NCI-H1436 (cell line): ENCODE results near the gene CCNYL1.
"Not testable (repeated sequence)": the region's sequence is repeated elsewhere in the genome, so short reads cannot be mapped to it uniquely, and the experiment has no call there.

ENCODE experiments used
- DNase-seq: peaks from one replicate; lab custom pipeline; 2025; lab: John Stamatoyannopoulos, UW

CCNYL1 gene

DNA sequence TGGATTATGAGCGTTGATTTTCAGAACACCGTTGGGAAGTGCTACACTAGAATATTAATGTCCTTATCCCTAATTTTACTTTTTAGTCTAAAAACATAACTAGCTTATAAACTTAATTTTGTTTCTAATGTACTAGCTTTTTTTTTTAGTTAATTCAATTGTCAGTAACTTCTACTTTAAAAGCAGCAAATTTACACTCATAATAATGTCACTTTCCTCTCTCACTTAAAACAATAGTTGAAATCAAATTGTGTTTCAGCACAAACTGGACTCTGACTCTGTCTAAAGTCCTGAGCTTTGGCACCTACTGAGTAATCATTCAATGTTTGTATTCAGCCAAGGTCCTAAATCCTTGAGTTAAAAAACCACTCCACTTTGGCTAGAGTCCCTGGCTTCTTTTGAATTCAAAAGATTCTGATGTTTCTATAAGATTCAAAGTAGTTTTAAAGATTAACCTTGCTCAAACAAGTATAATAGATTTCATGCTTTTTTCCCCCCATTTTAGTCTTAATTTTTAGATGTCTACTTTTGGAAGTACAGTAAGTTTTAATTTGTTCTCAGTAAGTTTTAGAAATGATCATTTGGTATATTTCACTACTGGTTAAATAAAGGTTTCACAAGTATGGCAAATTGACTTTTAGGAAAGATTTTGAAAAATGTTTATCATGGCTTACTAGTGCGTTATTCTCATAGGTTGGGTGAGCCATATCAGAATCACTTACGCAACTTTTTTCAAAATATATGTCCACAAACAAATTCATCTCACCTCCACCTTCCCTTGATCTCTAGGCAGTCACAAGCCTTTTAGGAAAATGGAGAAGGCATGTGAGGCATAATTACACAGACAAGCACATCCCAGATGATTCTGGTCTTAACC is 23.4 kb downstream of the CCNYL1 start:
- no peak for DNase-seq

DNA sequence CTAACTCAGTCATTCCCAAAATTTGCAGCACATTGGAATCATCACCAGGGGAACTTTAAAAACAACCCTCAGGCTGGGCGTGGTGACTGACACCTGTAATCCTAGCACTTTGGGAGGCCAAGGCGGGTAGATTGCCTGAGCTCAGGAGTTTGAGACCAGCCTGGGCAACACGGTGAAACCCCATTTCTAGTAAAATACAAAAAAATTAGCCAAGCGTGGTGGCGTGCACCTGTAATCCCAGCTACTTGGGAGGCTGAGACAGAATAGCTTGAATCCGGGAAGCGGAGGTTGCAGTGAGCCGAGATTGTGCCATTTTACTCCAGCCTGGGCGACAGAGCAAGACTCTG is 24.0 kb downstream of the CCNYL1 start:
- not testable (repeated sequence) for DNase-seq

DNA sequence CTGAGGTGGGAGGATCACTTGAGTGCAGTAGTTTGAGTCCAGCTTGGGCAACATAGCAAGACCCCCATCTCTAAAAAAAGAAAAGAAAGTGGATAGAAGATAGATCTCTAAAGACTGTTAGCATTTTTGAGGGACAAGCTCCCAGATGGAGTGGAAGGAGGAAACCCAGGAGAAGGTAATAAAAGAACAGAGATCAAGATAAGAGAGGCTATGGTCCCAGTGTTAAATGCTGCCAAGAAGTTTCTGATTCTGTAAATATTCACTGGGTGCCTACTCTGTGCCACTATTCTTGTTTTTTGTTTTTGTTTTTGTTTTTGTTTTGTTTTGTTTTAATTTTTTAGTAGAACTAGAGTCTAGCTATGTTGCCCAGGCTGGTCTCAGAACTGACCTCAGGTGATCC is 32.1 kb downstream of the CCNYL1 start:
- DNase-seq = no peak

DNA sequence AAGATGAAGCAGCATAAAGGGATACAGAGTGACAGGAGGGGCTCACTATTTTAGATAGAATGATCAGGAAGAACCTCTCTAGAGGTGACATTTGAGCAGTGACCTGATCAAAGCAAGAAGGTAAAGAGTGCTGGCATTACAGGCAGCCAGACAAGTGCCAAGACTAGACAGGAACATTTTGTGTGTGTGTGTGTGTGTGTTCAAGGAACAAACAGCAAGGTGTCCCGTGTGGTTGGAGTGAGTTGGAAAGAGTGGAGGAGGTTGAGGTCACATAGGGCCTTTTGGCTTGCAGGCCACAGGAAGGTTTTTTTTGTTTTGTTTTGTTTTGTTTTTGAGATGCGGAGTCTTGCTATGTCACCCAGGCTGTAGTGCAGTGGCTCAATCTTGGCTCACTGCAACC is 32.6 kb downstream of the CCNYL1 start:
- DNase-seq = no peak

DNA sequence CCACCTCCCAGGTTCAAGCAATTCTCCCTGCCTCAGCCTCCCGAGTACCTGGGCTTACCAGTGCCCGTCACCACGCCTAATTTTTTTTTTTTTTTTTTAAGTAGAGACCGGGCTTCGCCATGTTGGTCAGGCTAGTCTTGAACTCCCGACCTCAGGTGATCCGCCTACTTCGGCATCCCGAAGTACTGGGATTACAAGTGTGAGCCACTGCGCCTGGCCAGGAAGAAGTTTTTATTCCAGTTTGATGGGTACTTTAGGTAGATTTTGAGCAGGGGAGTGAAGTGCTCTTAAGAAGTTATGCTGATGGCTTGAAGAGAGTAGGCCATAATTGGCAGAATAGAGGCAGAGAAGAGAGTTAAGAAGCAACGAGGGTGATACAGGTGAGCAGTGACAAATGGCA is 33.0 kb downstream of the CCNYL1 start:
- no peak for DNase-seq

DNA sequence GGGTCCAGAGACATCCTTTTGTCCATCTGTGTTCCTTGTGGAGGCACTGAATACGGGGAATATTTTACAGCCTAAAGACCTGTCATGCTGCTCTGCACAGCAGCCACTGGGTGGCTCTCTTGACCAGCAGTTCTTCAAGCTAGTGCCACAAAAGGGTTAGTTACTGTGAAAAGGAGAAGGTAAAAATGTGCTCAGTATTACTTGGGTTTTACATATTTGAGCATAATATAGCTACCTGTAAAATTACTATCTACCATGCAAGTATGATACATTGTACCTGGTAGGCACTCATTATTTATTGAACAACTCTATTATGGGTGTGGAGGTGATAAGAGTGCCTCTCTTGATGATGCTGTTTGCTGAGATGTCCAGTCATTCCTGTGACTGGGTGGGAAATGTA is 34.7 kb downstream of the CCNYL1 start:
- DNase-seq = peak; percentile 68

DNA sequence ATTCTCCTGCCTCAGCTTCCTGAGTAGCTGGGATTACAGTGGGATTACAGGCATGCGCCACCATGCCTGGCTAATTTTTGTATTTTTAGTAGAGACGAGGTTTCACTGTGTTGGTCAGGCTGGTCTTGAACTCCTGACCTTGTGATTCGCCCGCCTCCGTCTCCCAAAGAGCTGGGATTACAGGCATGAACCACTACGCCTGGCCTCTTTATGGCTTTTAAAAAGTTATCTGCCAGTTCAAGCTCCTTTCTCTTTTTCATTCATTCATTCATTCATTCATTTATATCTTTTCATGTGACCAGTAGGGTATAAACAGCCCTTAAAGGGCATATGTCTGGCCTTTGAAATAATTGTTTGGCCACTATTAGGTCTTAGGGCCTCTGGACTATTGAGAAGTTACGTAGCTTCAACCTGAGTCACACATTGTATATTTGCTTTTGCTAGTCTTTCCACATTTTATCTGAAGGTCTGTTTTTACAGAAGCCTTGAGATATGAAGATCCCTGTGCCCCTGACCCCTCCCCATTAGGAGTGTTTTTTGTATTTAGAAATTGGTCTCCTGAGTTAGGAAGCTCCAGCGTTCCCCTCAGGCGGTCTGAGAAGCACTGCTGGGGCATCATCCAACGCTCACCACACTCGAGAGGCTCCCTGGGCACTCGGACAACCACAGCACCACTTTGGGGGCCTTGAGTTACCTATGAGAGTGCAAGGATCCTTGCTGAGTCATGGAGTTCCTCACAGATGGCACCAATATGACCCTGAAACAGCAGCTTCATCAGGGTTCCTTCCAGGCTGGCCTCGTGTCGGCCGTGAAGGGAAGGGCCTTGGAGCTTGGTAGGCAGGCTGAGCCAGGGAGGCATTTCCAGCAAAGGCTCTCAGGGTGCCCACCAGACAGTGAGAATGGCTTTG is 36.5 kb downstream of the CCNYL1 start:
- DNase-seq = no peak

DNA sequence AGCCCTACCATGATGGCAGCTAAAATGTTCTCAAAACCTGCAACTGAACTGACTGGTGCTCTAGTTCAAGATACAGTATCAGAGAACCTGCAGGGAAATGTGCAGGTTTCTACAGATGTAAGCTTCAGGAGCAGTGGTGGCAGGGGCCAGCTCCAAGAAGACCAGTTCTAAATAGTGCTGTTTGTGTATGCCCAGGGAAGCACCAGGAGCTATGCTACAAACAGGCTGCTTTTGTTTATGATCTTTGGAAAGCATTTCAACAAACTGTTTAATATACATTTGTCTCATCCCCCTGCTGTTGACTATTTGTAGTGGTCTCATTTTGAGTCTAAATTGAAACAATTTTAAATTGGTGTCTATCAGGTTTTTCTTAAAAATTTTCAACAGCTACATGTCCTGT is 37.6 kb downstream of the CCNYL1 start:
- no peak for DNase-seq

DNA sequence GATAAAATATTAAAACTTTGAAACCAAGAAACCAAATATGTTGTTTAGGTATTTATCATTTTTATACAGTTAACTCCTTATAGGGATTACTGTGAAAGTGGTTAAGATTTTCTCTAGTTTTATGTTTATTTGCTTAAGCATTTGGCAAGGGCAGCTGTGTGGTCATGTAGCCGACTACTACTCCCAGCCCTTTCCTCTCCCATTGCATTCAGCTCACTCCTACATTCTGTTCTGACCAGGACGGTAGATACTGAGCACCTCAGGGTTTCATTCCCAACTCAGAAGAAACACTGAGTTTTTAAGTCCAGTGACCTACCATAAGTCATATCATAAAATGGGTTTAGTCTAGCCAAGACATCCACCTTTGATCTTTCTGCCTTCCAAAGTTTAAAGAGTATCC is 38.4 kb downstream of the CCNYL1 start:
- no peak for DNase-seq

DNA sequence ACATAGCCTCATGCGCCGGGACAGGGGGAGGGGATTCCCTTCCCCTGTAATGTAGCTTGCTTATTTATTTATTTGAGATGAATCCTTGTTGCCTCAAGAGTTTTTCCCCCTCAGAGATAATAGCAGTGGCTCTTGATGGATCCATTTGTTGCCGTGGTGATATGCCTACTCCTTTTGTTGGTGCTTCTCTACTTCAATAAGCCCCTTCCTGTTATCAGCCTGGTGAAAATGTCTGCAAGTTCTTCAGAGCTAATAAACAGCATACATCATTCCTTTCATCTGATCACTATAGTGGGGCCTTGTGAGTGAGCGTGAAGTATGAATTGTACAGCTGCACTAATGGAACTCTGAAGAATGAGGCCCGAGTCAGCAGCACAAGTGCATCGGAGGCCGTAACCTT is 38.9 kb downstream of the CCNYL1 start:
- DNase-seq = peak; percentile 91

DNA sequence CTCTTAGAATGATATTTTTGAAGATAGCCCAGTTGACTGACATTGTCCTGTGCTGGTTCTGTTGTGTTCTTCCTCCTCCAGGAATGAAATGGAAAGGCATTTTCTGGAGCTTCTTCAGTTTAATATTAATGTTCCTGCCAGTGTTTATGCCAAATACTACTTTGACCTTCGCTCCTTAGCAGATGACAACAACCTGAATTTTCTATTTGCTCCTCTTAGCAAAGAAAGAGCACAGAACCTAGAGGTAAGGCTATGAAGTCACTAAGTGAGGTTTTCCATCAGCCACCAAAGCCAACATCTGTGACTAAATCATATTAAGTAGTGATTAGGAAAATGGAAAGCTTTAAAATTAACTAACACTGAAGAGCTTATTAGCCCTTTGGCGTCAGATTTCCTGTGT is 39.4 kb downstream of the CCNYL1 start:
- DNase-seq = no peak

DNA sequence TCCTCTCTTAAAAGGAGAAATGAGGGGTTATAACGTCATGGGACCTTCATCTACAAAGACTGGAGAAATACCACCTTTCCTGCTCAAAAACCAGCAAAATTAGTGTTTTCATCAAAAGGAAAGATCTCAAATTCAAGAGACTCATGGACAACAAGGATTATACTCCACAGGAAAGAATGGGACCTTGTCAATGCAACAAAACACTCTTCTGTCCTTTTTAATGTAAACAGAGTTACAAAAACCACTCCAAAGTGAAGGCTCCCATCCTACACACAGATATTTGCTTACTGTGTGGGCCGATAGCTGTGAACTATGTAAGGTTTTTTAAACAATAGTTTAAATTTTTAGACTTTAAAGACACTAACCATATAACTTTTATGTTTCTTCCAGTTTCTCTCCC is 42.2 kb downstream of the CCNYL1 start:
- not testable (repeated sequence) for DNase-seq

DNA sequence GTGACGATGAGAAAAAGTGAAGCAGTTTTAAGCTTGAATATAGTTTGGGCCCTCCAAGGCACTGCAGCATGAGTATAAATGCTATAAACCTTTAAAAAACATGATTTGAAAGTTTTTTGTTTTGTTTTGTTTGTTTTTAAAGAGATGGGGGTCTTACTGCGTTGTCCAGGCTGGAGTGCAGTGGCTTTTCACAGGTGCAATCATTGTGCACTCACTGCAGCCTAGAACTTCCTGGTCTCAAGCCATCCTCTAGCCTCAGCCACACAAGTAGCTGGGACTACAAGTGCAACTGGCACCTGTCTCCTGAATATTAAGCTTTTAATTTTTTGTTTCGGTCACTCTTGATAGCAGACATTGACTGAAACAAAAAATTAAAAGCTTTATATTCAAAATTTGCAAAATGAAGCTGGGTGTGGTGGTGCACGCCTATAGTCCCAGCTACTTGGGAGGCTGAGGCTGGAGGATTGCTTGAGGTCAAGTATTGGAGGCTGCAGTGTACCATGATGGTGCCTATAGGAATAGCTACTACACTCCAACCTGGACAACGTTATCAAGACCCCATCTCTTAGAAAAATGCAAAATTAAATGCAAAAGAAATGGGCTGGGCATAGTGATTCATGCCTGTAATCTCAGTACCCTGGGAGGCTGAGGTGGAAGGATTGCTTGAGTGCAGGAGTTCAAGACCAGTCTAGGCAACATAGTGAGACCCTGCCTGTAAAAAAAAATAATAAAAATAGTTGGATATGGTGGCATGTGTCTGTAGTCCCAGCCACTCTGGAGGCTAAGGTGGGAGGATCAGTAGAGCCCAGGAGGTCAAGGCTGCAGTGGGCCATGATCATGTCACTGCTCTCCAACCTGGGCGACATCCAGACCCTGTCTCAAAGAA is 43.3 kb downstream of the CCNYL1 start:
- DNase-seq = no peak

DNA sequence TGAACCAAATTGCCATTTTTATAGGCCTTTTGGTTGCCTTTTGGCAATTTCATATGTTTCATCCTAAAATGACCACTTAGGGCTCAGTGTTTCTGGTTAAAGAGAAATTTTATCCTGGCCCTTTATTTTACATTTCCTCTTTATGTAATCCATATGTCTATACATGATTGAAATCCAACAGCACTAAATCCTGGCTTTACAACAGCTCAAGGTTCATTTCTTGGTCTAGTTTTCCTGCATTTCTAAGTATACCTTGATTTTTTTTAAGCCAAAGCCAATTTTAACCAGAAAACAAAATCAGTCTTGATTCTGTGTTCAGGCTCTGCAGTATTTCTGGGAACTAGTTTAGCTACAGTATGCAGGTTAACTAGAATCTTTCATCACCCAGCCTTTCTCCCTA is 46.6 kb downstream of the CCNYL1 start:
- DNase-seq = no peak

DNA sequence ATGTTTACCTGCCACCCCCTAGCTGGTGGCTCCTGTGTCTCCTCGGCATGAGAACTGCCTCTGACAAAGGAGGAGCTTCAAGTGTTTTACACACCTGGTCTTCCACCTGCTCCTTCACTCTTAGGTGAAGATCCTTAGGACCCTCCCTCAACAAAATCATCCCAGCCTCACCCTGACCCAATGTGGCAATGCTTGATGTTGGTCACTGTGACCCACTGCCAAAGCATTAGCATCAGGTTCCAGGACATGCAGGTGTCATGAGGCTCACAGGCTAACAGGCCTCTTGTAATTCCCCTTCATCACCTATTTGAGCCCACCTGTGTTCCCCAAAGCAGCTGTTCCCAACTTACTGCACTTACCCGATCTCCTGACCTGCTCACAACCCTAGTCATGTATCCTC is 48.5 kb downstream of the CCNYL1 start:
- no peak for DNase-seq

DNA sequence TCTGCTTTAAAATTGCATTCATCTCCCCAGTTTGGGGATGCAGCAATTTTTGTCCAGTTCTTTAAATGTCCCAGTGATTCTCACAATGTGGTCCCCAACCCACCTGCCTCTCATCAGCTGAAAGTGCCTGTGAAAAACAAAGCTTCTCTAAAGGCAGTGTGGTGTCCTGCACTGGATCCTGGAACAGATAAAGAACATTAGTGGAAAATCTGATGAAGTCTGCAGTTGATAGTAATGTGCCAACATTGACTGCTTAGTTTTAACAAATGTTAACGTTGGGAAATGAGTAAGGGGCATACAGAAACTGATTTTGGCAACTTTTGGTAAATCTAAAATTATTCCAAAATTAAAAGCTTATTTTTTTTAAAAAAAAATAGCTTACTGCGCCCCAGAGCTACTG is 49.0 kb downstream of the CCNYL1 start:
- DNase-seq = no peak

DNA sequence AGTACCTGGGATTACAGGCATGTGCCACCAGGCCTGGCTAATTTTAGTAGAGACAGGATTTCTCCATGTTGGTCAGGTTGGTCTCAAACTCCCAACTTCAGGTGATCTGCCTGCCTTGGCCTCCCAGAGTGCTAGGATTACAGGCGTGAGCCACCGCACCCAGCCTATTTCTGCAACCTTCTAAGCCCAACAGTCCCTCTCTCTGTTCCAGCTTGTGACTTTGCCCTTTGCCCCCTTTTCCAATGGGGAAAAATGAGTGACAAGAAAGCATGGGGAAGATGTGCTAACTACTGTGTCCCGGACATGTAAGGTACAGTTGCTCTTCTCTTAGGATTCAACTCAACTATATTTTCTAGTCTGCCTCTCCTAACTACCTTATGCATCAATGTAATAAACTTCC is 50.0 kb downstream of the CCNYL1 start:
- DNase-seq = not testable (repeated sequence)

DNA sequence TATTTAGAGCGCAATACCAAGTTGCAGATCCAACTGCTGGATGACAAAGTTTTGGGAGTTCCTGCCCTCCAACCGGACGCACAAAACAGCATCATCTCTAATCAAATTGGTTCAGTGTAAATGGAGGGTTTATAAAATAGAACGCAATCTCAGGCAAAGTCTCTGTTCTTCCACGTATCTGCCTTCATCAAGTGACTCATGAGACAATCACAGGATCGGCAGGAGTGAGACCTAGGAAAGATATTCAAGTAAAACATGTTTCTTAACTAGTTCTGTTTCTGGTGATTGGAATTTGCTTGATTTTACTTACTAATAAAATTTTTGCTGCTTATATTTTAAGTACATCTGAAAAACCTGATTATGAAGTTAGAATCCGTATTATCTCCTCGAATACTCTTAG is 50.7 kb downstream of the CCNYL1 start:
- DNase-seq = no peak

DNA sequence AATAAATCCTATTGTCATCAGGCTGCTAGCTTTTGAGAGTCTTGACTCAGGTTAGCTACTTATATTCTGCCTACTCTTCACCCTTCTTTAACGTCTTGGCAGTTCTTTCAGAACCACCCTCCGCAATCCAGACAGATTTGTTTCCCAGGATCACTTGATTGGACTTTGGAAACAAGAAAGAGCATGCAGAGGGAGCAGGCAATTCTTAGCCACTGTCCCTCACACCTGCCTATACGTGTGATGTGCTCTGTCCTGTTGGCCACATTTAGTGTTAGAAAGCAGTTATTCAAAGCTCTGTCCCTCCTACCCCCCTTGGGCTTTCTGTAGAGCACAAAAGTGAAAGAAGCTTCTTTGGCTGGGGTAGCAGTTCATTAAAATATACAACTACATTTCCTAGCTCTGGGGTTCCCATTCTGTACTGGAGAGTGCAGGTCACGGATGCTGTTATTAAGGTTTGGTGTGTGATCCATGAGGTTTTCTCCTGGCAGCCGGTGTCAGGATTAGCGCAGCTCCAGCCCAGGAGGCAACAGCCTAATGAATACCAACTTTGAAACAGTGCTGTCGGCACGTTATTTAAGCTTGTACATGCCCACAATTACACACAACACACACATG is 52.0 kb downstream of the CCNYL1 start:
- DNase-seq = no peak

DNA sequence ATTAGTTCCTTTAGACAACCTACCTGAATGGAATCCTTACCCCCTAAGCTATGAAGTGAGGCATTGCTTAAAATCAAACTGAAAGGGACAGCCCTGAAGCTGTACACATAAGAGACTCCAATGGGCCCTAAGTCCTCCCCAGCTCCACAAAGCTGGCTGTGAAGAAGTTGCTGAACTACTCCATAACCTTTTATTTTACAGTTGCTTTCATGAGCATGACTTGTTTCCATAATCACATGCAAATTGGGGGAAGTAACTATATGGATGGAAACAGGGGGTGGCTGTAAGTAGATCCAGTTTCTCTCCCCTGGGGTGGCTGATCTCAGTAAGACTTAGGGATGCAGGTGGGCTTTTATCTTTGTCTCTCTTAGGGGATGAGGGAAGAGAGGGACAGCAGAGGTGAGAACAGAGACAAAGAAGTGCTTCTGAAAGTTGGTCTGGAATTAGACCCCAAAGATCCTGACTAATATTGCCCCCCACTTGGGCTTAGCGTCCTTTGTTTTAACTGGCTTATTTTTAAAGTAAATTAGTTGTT is 52.7 kb downstream of the CCNYL1 start:
- no peak for DNase-seq

DNA sequence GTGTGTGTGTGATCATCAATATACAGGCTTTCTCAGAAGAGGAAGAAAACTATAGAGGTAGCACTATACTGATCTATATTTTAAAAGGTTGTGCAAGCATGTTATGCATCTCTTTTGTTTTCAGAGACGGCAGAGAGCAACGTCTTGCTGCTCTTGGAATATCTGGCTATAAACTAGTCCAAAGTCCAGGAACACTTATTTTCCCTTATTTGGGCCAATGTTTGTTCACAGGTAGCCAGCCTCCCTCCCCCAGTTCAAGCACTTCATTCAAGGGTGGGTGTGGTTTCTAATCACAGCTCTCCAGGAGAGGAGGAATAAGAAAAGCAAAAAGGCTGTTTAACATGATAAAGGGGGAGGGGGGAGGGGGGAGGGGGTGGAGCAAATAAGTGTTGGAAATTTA is 54.1 kb downstream of the CCNYL1 start:
- peak; percentile 35 for DNase-seq
